K562 (cell line): Measurements from ENCODE around the gene PXDC1. TPM values are rescaled to one million over a fixed set of nuclear protein-coding genes. Genes with fewer than 3 reads are reported as not detected.

Source experiments
- CBX3 ChIP-seq, 2 experiments: IDR thresholded peaks; 1 replicate in 1 of 2; 2 replicates in 1 of 2; pipeline ENCODE4 v1.6.1; 2012; ENCODE audit warnings: inconsistent platforms in 2 of 2, low read length in 2 of 2, borderline replicate concordance in 1 of 2, control low read depth in 1 of 2
- GABPB2 ChIP-seq: fragments of 250-450 bp; sonication (Bioruptor Pico); conservative IDR thresholded peaks from 2 replicates; pipeline ENCODE4 v1.5.1; 2021; ENCODE audit warnings: mild to moderate bottlenecking
- HNRNPUL1 ChIP-seq: fragments of 200-400 bp; formaldehyde crosslinking; IDR thresholded peaks from 2 replicates; pipeline ENCODE4 v1.6.1; 2017; ENCODE audit warnings: low read length
- NRF1 ChIP-seq, 2 experiments: fragments of 450-650 bp; IDR thresholded peaks in 1 of 2; conservative IDR thresholded peaks in 1 of 2; 2 replicates each; pipeline ENCODE4 v1.6.1; 2014; ENCODE audit warnings: mild to moderate bottlenecking in 2 of 2
- PURB ChIP-seq: sonication (generic); formaldehyde crosslinking; IDR thresholded peaks from 2 replicates; pipeline ENCODE4 v1.9.0; 2021; ENCODE audit warnings: low read depth, mild to moderate bottlenecking, missing genetic modification reagents
- RBM25 ChIP-seq: fragments of 200-400 bp; formaldehyde crosslinking; IDR thresholded peaks from 2 replicates; pipeline ENCODE4 v1.6.1; 2018; ENCODE audit warnings: low read length, low read depth, moderate library complexity; ENCODE audit not compliant: severe bottlenecking
- polyA plus RNA-seq, 8 experiments: library from polyadenylated mRNA; depleted of rRNA in 4 of 8; stranded (reverse) in 5 of 8; unstranded in 3 of 8; fragments of >200 nt; fragmentation: Nextera tagmentation in 2 of 8; fragmentation: Illumina TruSeq in 1 of 8; extraction: Ambion mirVana in 2 of 8; extraction: Trizol in 1 of 8; gene quantifications; 2 replicates each; pipeline versions ENCODE4 v1.2.1 to v1.2.3, GENCODE V29; 2011 to 2014; ENCODE audit warnings: inconsistent platforms in 1 of 8, missing spikeins in 1 of 8
- total RNA-seq, 7 experiments: library from RNA; depleted of rRNA in 6 of 7; stranded (reverse); fragments of >200 nt in 6 of 7; fragmentation: Illumina TruSeq in 2 of 7; extraction: Trizol in 2 of 7; gene quantifications; 2 replicates each; pipeline versions ENCODE4 v1.2.1 to v1.2.3, GENCODE V29; 2011 to 2021; ENCODE audit warnings: low replicate concordance in 1 of 7
- TF ChIP-seq, protein P1 (sequence below): sonication (generic); formaldehyde crosslinking; IDR thresholded peaks from 2 replicates; pipeline ENCODE4 v1.8.0; 2022; ENCODE audit warnings: missing genetic modification reagents, mild to moderate bottlenecking, moderate library complexity, borderline replicate concordance
- TF ChIP-seq, protein P2 (sequence below): conservative IDR thresholded peaks from 2 replicates; pipeline ENCODE4 v1.6.1; 2011; ENCODE audit warnings: low read depth, mild to moderate bottlenecking, low read length; ENCODE audit not compliant: control insufficient read depth
- TF ChIP-seq, protein P3 (sequence below): sonication (generic); formaldehyde crosslinking; IDR thresholded peaks from 2 replicates; pipeline ENCODE4 v1.8.1; 2023; ENCODE audit warnings: mild to moderate bottlenecking, missing genetic modification reagents, moderate library complexity

PXDC1 gene
- total and polyA plus RNA-seq, 9 of the 15 experiments (the other 6 are each of a cell fraction or from before 2014, with no cell fraction given), result 0.09 to 0.33 (median 0.16) TPM; not detected in 5

DNA sequence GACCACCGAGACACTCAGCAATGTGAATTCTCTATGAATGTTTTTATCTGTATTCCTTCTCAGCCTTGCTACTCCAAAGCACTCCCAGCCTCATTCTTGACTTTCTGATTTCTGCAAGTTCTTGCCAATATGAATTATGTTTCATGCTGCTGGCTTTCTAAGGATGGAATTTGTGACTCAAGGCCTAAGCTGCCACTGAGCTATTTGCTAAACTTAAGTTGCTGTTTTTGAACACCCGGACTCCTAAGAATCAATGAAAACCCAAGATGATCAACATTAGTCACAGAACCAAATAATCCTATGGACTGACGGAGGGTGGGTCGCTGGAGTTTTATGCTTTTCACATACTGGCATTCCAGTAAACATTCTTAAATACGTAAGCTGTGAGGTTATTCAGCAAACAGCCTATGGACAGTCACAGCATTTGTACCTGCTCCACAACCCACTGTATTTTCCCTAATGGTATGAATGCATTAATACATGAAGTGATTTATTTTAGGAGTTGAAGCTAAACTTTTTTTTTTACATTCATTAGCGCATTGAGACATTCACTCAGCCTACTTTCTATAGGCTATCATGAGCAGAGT lies 8.2 kb upstream of the PXDC1 start (continued):
- TF ChIP-seq, protein P1, sequence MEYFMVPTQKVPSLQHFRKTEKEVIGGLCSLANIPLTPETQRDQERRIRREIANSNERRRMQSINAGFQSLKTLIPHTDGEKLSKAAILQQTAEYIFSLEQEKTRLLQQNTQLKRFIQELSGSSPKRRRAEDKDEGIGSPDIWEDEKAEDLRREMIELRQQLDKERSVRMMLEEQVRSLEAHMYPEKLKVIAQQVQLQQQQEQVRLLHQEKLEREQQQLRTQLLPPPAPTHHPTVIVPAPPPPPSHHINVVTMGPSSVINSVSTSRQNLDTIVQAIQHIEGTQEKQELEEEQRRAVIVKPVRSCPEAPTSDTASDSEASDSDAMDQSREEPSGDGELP (CRISPR knock-in tag), result no peak
- TF ChIP-seq PURB (CRISPR knock-in tag) (no peak), CBX3 (IDR thresholded peaks at IDR 0.05; ENCODE audit: borderline replicate concordance in 1 of 2, low read length in 2 of 2) (no peak), HNRNPUL1 (no peak), NRF1 (conservative IDR thresholded peaks at IDR 0.05 in 1 of 2, IDR thresholded peaks at IDR 0.05 in 1 of 2) (no peak), RBM25 (no peak), GABPB2 (CRISPR knock-in tag) (no peak)
- TF ChIP-seq, protein P2, sequence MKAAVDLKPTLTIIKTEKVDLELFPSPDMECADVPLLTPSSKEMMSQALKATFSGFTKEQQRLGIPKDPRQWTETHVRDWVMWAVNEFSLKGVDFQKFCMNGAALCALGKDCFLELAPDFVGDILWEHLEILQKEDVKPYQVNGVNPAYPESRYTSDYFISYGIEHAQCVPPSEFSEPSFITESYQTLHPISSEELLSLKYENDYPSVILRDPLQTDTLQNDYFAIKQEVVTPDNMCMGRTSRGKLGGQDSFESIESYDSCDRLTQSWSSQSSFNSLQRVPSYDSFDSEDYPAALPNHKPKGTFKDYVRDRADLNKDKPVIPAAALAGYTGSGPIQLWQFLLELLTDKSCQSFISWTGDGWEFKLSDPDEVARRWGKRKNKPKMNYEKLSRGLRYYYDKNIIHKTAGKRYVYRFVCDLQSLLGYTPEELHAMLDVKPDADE, result no peak
- TF ChIP-seq, protein P3, sequence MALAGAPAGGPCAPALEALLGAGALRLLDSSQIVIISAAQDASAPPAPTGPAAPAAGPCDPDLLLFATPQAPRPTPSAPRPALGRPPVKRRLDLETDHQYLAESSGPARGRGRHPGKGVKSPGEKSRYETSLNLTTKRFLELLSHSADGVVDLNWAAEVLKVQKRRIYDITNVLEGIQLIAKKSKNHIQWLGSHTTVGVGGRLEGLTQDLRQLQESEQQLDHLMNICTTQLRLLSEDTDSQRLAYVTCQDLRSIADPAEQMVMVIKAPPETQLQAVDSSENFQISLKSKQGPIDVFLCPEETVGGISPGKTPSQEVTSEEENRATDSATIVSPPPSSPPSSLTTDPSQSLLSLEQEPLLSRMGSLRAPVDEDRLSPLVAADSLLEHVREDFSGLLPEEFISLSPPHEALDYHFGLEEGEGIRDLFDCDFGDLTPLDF (CRISPR knock-in tag), result no peak
